ENCODE measurements around the gene SKIL.

The SKIL gene

DNA sequence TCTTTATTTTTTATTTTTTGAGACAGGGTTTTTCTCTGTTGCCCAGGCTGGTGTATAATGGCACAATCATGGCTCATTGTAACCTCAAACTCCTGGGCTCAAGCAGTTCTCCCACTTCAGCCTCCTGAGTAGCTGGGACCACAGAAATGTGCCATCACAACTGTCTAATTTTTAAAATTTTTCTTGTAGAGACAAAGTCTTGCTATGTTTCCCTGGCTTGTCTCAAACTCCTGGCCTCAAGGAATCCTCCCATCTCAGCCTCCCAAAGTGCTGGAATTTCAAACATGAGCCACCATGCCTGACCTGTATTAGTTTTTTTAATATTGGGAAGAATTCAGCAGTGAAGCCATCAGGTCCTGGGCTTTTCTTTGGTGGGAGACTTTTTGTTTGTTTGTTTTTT, 47.6 kb downstream of the SKIL start:
- no peak for DNase-seq

GRCh38 chr3:170410428-170411029, 53.0 kb downstream of the SKIL start:
- DNase-seq = no peak

DNA sequence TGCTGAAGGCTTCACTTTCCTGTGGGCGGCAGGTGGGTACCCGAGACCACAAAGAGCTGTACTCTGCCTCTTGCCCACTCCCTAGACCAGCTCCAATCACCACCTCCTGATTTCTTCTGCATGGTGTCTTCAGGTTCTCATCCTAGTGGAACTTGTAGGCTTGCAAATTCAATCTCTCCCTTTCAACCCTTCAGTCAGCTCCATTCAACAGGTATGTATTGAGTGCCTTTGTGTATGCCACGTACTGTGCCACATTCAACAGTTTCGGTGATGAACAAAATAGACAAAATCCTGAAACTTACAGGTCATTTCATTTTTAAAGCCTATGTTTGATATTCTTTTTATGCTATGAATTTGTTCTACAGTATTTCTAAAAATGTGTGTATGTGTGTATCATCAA, 55.8 kb downstream of the SKIL start:
- no peak for DNase-seq

GRCh38 chr3:170414202-170414663, 56.7 kb downstream of the SKIL start:
- no peak for DNase-seq

DNA sequence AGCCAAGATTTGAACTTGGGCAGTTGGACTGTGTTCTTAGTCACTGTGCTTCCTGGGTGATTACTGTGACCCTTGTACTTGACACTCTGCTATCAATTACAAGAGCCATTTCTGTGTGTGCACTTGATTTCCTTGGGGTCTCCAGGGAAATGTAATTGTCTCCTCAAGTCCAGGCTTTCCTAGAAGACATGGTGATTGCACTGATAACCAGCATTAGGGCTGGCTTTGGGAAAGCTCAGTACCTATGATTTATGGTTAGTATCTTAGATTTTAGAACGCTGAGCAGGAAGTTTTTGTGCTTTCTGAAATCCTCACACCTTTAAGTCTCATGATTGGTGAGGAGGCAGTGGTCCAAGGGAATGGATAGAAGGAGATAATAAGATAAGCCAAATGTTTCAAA, 59.6 kb downstream of the SKIL start:
- no peak for DNase-seq

GRCh38 chr3:170418422-170419398, 61.2 kb downstream of the SKIL start, which contains the start of gene CLDN11:
CLDN11 (plus strand) TSS chr3:170418868; CDS start chr3:170419067, 199 bp downstream.
- DNase-seq = no peak

DNA sequence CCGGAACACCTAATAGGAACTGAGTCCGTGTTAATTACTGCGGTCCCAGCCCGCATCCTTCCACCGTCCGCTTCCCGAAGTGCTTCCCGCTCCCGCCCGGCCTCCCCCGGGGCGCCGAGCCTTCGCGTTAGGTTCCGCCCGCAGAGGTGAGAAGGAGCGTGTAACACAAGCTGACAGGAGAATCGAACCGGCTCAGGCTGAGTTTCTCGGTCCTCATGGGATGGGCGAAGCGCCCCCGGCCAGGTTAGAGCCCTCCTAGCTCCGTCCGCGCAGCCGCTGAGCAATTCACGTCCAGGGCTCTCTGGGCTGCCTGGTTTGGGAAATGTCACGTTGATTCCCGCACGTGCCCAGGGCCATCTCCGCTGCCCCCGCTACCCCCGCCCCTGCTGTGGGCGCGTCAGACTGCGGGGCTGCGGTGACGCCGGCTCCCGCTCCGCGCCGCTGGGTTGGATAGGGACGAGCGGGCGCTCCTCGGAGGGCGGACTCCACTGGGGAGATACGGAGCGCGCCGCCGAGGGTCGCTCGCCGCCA, 62.1 kb downstream of the SKIL start:
- no peak for DNase-seq

- DNase-seq = no peak
These were observed 62.8 kb downstream of the SKIL start for GRCh38 chr3:170420307-170420821.

GRCh38 chr3:170421111-170421641, 63.7 kb downstream of the SKIL start:
- DNase-seq = no peak

- DNase-seq = no peak
These were observed 64.2 kb downstream of the SKIL start for GRCh38 chr3:170421758-170422157.

GRCh38 chr3:170423001-170423615, 65.6 kb downstream of the SKIL start:
- no peak for DNase-seq

- no peak for DNase-seq
These were observed 67.4 kb downstream of the SKIL start for GRCh38 chr3:170424879-170425278.

GRCh38 chr3:170425491-170426239, 68.2 kb downstream of the SKIL start:
- DNase-seq = no peak

DNA sequence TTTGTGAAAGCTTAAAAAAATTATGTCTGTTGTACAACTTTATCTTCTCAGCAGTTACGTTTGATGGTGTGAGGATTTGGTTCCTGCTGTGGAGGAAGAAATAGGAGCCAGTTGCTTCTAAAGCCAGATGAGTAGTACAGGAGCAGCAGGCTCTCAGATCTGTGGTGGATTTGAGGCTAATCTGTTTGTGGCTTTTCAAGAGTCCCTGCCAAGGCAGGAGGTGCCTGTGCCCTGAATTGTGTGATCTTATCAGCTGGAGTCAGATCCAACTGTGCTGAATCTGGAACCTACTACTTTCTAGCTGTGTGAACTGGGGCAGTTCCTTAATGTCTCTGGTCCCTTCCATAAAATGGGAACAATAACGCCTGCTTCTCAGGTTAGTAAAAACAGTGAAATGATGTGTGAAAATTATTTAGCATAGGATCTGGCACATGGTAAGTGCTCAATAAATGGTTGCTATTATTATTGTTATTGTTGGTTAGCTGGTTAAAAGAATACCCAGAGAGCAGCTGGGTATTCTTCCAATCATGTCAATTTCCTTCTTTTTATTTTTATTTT, 68.8 kb downstream of the SKIL start:
- DNase-seq = no peak

- DNase-seq = no peak
These were observed 70.6 kb downstream of the SKIL start for GRCh38 chr3:170428095-170428494.

DNA sequence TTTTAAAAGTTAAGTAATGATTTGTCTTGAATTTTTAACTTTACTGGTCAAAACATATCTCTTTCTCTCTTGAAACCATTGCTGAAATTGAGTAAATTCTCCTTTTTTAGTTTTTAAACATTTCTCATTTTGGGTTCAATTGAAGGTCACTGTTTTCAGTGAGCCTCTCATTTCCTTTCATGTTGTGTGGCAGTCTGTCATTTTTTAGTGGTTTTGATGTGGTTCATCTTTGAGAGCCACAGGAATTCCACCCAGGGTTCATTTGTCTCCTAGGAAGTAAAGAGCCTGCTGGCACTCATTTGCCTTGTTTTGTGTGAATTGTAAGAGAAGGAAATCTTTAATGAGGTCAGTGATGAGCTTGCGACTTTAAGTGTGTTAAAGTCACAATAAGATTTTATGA, 71.5 kb downstream of the SKIL start:
- no peak for DNase-seq

DNA sequence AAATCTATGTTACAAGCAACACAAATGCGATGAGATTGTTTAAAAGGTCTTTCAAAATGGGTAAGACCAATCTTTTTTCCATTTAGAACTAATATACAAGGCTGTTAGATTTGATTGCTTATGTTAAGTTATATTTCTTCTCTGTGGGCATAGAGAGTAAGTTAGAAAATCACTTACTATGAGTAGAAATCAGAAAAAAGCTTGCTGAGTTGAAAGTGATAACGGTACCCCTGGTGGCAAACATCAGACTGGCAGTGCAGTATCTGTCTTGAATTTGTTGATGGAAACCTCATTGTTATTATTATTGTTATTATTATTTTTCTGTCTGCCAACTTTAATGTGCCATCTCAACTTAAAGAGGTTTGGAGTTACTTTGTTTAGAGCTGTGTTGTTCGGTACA, 73.5 kb downstream of the SKIL start:
- no peak for DNase-seq

GRCh38 chr3:170432416-170432815, 74.9 kb downstream of the SKIL start:
- no peak for DNase-seq

DNA sequence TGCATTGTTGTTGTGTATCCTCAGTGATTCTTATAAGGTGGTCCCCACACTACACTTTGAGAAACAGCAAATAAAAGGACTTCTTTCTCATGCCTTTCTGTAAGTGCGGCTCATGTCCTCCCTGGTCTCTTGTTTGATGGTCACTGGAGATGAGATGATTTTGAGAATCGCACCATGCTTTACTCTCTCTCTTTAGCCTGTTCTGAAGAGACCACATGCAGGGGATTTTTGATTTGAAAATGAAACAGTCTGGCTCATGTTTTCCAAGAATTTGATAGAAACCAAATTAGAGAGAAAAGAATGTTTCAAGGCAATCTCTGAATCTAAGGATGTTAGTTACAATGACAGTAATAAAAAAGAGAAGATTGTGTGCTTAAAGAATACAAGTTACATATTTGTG, 79.2 kb downstream of the SKIL start:
- no peak for DNase-seq

GRCh38 chr3:170437176-170437575, 79.7 kb downstream of the SKIL start:
- DNase-seq = no peak

- DNase-seq = no peak
These were observed 80.3 kb downstream of the SKIL start for GRCh38 chr3:170437696-170438407.

Measured in effector CD8-positive, alpha-beta T cell (primary cell).